Peyer's patch (tissue), 4 donors: Measurements from ENCODE around the gene SEMA4D. TPM values are rescaled to one million over a fixed set of nuclear protein-coding genes. Genes with fewer than 3 reads are reported as not detected.

Source experiments
- DNase-seq, 3 donors: peaks; one replicate each; pipeline ENCODE4 v3.0.0-alpha.2; 2017 to 2019
- H3K27ac ChIP-seq, 4 donors: fragments of 200-600 bp; sonication (generic); one replicate each; pipeline ENCODE4 v1.5.1; 2016 to 2019
- H3K27me3 ChIP-seq, 2 donors: fragments of 200-600 bp; sonication (generic); one replicate each; pipeline ENCODE4 v1.5.1; 2019
- H3K36me3 ChIP-seq, 3 donors: fragments of 200-600 bp; sonication (generic); one replicate each; pipeline ENCODE4 v1.5.1; 2016 to 2019
- H3K4me1 ChIP-seq, 4 donors: fragments of 200-600 bp; sonication (generic); one replicate each; pipeline ENCODE4 v1.5.1; 2016 to 2019
- H3K4me3 ChIP-seq, 4 donors: fragments of 200-600 bp; sonication (generic); 1 replicate in 3 of 4; 2 replicates in 1 of 4; pipeline ENCODE4 v1.5.1; 2016 to 2019; ENCODE audit warnings: mild to moderate bottlenecking in 1 of 4
- H3K9me3 ChIP-seq, 4 donors: fragments of 200-600 bp; sonication (generic); one replicate each; pipeline ENCODE4 v1.5.1; 2016 to 2019; ENCODE audit warnings: mild to moderate bottlenecking in 1 of 4
- CTCF ChIP-seq, 6 experiments: fragments of 450-650 bp in 4 of 6; fragments of 200-600 bp in 2 of 6; sonication (generic) in 1 of 6; IDR thresholded peaks; one replicate each; pipeline ENCODE4 v1.5.1; 2017 to 2019; ENCODE audit warnings: antibody characterized with exemption in 6 of 6, mild to moderate bottlenecking in 3 of 6, moderate library complexity in 1 of 6
- POLR2A ChIP-seq, 2 donors: fragments of 450-650 bp; IDR thresholded peaks; one replicate each; pipeline ENCODE4 v1.5.1; 2017; ENCODE audit warnings: antibody characterized with exemption in 2 of 2, mild to moderate bottlenecking in 2 of 2, moderate library complexity in 2 of 2
- total RNA-seq, 4 donors: library from RNA; depleted of rRNA; stranded (reverse); fragments of >200 nt; gene quantifications; one replicate each; pipeline ENCODE4 v1.1.0, GENCODE V29; 2016

The SEMA4D gene
- total RNA-seq, 4 donors from 2014 or later = 24.3 to 124 (median 30.0) TPM

- H3K27me3 ChIP-seq = no peaks in the 10 kb centered on the region
- TF ChIP-seq CTCF (IDR thresholded peaks at IDR 0.05) (no peak), POLR2A (IDR thresholded peaks at IDR 0.05) (no peak)
- H3K4me1 ChIP-seq = peaks cover 0 to 20% (median under 1%) of the 10 kb centered on the region in 4 donors
- no peak overlapping the region for H3K4me3 ChIP-seq
- no peaks in the 10 kb centered on the region for H3K9me3 ChIP-seq
- DNase-seq = peak in 1 of 3 donors; percentile 60
- H3K36me3 ChIP-seq = no peaks in the 10 kb centered on the region
- H3K27ac ChIP-seq = no peak overlapping the region
These were observed 31.5 kb upstream of the SEMA4D start for GRCh38 chr9:89529243-89530035.

GRCh38 chr9:89528540-89528939 is 30.6 kb upstream of the SEMA4D start:
- Histone ChIP-seq H3K27me3 (no peaks in the 10 kb centered on the region), H3K36me3 (no peaks in the 10 kb centered on the region), H3K4me1 (peaks cover 0 to 25% (median 4%) of the 10 kb centered on the region in 4 donors), H3K9me3 (no peaks in the 10 kb centered on the region), H3K27ac (no peak overlapping the region), H3K4me3 (no peak overlapping the region)
- TF ChIP-seq POLR2A (IDR thresholded peaks at IDR 0.05) = no peak
- no peak for TF ChIP-seq CTCF (IDR thresholded peaks at IDR 0.05)
- peak in 1 of 3 donors; percentile 45 for DNase-seq

DNA sequence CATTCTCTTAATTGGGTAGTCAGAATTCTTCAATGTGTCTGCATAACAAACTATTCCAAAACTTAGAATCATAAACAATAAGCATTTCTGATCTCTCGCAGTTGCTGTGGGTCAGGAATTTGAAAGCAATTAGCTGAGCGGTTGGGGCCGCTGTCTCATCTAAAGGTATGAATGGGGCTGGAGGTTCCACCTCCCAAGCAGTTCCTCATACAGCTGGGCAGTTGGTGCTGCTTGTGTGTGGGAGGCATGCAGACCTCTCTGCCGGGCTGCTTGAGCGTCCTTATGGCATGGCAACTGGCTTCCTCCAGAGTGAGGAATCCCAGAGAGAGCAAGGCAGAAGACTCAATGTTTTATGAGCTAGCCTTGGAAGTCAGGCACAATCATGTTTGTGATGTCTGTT is 30.2 kb upstream of the SEMA4D start:
- H3K4me1 ChIP-seq = peaks cover 0 to 29% (median 7%) of the 10 kb centered on the region in 4 donors
- H3K36me3 ChIP-seq = no peaks in the 10 kb centered on the region
- H3K27ac ChIP-seq = no peak overlapping the region
- TF ChIP-seq POLR2A (IDR thresholded peaks at IDR 0.05) (no peak), CTCF (IDR thresholded peaks at IDR 0.05) (no peak)
- no peak for DNase-seq
- H3K27me3 ChIP-seq = no peaks in the 10 kb centered on the region
- no peak overlapping the region for H3K4me3 ChIP-seq
- H3K9me3 ChIP-seq = no peaks in the 10 kb centered on the region

DNA sequence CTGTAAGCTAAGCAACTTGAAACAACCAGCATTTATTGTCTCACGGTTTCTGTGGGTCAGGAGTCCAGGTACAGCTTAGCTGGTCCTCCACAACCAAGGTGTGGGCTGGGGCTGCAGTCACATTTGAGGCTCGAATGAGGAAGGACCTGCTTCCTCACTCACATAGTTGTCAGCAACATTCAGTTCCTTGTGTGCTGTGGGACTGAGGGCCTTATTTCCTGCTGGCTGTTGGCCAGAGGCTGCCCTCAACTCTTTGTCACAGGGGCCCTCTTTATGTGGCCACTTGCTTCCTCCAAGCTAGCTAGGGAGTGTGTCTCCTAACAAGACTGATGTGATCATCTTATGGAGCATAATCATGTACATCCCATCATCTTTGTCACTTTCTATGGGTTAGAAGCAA is 29.2 kb upstream of the SEMA4D start:
- H3K9me3 ChIP-seq = no peaks in the 10 kb centered on the region
- no peaks in the 10 kb centered on the region for H3K36me3 ChIP-seq
- H3K27ac ChIP-seq = no peak overlapping the region
- H3K27me3 ChIP-seq = no peaks in the 10 kb centered on the region
- H3K4me3 ChIP-seq = no peak overlapping the region
- no peak for TF ChIP-seq CTCF (IDR thresholded peaks at IDR 0.05)
- no peak for TF ChIP-seq POLR2A (IDR thresholded peaks at IDR 0.05)
- peaks cover 0 to 35% (median 11%) of the 10 kb centered on the region in 4 donors for H3K4me1 ChIP-seq
- peak in 2 of 3 donors; percentile 16 to 63 for DNase-seq

DNA sequence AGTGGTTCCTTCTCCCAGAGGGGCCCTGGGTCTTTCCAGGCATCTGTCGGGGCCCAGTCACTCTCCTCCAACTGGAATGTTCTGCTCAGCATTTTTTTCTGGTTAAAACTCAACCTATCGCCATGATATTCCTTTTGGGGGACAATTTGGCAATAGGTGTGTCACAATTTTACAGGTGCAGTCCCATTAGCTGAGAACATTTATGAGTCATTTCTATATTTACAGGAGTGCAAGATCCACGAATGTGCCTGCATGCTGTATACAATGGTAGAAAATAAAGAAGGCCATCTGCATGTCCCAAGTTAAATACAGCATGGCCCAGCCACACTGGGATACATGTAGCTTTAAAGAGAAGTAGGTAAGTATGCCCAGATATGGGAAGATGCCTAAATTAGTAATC is 28.8 kb upstream of the SEMA4D start:
- peaks cover 0 to 35% (median 11%) of the 10 kb centered on the region in 4 donors for H3K4me1 ChIP-seq
- no peaks in the 10 kb centered on the region for H3K27me3 ChIP-seq
- peak overlapping the region in 1 of 4 donors; percentile 52 for H3K27ac ChIP-seq
- H3K4me3 ChIP-seq = no peak overlapping the region
- H3K36me3 ChIP-seq = no peaks in the 10 kb centered on the region
- H3K9me3 ChIP-seq = no peaks in the 10 kb centered on the region
- DNase-seq = no peak
- TF ChIP-seq CTCF (IDR thresholded peaks at IDR 0.05) (no peak), POLR2A (IDR thresholded peaks at IDR 0.05) (no peak)
